CD4-positive, alpha-beta T cell treated with Interleukin-1 beta for 1 hour (primary cell): Measurements from ENCODE around the gene PPY.
A peak's percentile ranks its signal among the peaks of the same experiment; 100 is the strongest.
"Not testable (repeated sequence)": the region's sequence is repeated elsewhere in the genome, so short reads cannot be mapped to it uniquely, and the experiment has no call there.

Experiments
- DNase-seq, 2 donors: peaks; one replicate each; pipeline ENCODE4 v3.0.0-alpha.2; 2020 to 2022

Gene PPY

DNA sequence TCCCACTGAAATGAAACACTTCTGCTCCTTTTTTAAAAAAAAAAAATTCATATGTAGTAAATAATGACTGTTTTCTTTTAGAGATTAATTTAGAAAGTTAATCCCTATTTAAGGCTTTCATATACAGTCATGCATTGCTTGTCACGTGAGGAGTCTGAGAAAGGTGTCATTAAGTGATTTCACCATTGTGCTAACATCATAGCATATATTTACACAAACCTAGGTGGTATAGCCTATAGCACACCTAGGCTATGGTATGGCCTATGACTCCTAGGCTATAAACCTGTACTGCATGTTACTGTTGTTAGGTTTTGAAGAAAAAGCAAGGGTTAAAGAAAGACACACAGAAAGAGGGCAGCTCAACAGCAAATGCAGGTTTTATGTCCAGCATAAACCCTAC is 13.7 kb downstream of the PPY start:
- DNase-seq, result no peak

- DNase-seq, result not testable (repeated sequence)
Measured at GRCh38 chr17:43927929-43928328, 14.3 kb downstream of the PPY start.

DNA sequence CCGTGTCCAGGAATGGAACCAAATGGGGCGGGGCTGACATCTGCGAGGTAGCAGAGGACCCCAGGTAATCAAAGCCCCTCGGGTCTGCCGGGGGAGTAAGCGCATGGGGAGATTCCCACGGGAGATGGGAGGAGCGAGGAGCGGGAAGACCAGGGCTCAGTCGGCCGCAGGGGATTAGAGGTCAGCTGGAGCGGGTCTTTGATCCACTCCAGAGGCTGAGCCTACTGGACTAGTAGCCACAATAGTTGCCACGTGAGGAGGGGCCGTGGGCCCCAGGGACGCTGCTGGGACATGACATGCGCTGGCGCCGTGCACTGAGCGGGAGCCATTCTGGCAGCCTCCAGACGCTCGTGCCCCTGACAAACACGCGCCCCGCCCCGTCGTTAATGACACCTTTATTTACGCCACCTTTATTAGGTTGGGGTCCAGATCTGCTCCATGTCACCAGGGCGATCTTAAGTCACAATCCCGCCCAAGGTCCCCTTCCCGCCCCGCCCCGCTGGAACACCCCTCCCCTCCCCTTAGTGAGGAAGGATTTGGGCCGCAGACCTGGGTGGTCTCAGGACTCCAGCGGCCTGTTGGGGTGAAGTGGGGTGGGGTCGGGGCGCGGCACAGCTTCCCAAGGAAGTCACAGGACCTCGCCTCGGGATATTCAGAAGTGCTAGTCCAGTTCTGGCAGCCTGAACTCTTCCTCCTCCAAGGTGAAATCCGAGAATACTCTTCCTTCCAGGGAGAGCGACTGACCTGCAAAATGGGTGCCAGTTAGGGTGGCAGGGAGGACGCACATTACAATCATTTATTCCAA is 15.0 kb downstream of the PPY start:
- DNase-seq, result no peak

- no peak for DNase-seq
Measured at GRCh38 chr17:43924558-43924957, 17.7 kb downstream of the PPY start.

GRCh38 chr17:43920500-43921095 is 21.7 kb downstream of the PPY start:
- DNase-seq, result no peak

GRCh38 chr17:43918026-43918389 is 24.3 kb downstream of the PPY start:
- DNase-seq, result no peak

DNA sequence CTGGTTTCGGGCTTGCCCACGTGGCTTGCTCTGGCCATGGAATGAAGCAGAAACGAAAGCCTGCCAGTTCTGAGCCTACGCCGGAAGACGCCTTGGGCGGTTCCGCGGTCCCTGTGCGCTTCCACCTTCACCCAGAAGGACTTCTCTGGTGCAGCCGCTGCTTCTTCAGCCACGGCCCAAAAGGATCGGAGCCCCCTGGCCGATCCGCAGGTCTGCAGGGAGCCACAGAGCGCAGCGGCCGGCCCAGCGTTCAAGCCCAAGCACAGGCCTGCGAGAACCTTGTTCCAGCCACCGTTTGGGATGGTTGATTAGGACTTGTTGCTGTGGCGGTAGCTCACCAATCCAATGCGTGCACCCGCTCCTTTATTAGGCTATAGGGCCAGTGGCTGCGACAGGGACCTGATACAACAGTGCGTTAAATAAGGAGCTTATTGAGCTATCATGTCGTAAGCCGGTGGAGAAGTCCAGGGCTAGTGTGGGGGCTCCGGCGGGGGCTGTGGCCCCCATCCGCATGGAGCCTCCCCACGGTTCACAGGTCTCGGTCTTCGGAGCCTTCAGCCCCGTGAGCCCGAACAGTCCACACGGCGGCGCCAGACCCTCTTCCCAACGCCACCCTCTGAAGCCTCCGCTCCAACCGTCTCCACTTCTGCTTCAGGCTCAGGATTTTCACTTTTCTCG is 24.8 kb downstream of the PPY start:
- DNase-seq, result peak; percentile 41 to 52

DNA sequence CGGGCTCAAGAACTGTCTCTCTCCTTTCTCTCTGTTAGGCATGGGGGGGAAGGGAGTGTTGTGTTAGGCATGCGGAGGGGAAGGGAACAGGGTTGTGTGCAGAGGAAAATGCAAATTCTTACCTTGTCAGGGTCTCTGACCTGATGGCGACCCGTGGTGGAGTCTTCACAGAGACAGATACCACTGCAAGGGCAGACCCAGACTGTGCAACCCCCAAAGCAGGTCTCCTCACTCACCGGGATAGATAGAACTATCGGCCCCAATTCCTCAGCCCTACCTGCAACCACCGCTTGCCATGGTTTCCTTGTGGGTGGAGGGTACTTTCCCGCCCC is 25.3 kb downstream of the PPY start:
- no peak for DNase-seq

DNA sequence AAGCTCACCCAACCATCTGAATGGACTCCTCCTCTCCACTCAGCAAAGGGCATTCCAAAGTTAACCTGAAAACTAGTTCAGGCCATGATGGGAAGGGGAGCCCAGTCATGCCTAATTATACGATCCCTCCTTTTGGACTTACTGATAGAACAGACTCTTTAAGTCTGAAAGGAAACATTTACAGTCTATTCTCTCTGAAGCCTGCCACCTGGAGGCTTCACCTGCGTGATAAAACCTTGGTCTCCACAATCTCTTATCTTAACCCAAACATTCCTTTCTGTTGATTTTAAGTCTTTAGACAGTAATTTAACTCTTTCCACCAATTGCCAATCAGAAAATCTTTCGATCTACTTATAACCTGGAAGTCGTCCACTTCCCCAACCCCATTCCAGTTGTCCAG is 25.9 kb downstream of the PPY start:
- DNase-seq, result no peak

DNA sequence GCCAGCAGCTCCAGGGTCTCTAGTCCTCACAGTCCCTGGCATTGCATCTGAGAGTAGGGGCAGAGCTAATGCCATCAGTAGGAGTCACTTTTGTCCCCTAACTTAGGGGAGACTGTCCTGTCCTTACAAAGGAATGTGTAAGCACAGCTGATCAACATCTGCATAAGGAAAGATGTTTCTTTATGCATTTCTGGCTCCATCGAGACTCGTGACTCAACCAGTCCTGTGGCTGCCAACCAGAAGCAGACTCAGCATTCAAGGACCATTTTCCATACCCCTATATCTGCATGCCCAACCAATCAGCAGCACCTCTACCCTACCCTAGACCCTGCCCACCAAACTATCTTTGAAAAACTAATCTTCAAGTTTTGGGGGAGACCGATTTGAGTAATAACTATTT is 26.7 kb downstream of the PPY start:
- no peak for DNase-seq

GRCh38 chr17:43914451-43914850 is 27.8 kb downstream of the PPY start:
- no peak for DNase-seq

- no peak for DNase-seq
Measured at GRCh38 chr17:43913584-43913983, 28.7 kb downstream of the PPY start.

DNA sequence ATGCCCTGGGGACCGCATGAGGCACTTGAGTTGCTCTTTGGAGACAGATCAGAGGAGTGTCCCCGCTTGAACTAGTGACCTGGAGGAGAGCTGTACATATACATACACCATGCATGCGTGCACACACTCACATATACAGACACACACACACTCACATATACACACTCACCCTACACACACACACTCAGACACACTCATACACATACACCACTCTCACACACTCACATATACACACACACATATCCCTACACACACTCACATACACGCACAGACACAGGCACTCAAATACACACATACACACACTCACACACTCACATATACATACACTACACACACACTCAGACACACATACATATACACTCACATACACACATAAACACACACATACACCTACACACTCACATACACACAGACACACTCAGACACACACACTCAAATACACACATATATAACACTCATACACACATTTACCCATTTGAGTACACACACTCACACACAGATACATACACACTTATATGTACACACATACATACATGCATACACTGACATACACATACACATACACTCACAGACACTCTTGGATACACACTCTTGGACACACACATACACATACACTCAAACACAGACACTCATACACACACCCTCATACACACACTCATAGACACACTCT is 29.5 kb downstream of the PPY start:
- DNase-seq, result no peak

GRCh38 chr17:43911904-43912303 is 30.4 kb downstream of the PPY start:
- DNase-seq, result no peak

GRCh38 chr17:43909537-43910231 is 32.6 kb downstream of the PPY start:
- DNase-seq, result no peak

- DNase-seq, result peak; percentile 49 to 61
Measured at GRCh38 chr17:43907998-43908721, 34.1 kb downstream of the PPY start.

DNA sequence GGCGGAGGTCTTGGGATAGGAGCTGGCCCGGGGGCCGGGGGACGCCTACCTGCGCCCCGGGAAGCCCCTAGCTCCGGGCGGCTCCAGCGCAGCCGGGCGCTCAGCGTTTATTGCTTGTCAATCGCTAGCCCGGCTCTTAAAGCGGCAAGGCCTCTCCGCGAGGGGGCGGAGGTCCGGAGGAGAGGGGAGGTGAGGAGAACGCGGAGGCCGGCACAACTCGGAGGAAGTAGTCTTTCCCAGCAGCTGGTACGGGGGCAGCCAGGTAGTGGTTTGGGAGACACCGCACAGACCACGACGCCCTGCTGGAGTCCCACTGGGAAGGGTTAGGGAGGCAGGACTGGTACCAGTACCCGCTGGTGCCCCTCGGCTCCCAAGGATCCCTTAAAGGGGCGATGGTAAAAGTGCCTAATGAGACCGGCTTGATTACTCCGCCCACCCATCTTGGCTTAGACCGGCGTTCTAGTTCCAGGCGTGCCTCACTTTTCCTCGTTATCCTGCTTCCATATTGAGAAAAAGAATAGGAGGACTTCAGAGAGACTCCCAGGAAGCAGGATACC is 34.8 kb downstream of the PPY start, which contains the start of gene MPP2:
TSS of gene MPP2 (minus strand) at position 112 of the 557 bp plus-strand sequence. CDS start 3,076 bp downstream, outside the sequence.
- DNase-seq, result peak; percentile 58 to 62

DNA sequence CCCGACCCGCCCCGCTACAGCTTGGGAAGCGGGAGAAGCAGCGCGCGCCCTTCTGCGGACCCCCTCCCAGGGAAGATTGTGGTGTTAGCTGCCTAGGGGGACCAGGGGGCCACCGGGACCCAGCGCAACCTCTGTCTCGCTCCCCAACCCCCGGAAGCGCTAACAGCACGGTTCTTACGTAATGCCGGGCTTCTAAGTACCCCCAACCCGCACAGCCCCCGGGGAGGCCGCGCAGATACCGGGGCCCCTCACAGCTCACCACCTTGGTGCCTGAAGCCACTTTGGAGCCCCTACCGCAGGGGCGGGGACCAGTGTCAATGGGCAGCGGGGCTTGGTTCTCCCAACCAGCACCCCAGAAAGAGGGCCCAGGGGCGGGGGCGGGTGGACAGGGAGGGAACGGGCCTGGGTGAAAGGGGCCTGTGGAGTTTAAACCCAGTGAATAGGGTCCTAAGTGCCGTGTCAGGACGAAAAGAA is 35.3 kb downstream of the PPY start:
- peak; percentile 25 to 27 for DNase-seq

GRCh38 chr17:43905985-43906852 is 36.1 kb downstream of the PPY start:
- peak; percentile 45 to 56 for DNase-seq

DNA sequence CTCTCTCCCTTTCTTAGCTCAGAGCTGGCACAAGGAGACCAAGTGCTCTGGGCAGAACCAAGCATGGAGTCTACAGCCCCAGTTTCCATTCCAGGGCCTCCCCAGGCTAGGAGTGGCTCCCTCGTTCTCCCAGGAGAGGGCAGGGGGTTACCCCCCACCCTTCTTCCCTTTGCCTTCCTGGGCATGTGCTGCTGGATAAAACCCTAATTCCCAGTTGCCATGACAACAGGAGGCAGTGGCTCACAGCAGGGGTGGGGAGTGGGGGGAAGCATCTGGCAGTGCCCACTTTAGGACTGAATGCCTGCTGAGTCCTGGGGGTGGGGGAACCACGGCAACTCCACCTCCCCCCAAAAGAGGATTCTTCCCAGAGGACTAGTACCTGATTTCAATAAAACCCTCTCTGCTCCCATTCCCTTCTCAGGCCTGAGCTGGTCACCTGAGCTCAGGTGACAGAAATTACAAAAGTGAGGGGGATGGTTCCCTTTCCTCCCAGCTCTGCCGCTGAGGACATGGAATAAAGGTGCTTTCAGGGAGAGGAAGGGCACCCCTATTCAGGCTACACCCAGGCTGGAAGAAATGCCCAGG is 36.8 kb downstream of the PPY start:
- no peak for DNase-seq
